Pons (tissue), 1 donor: ENCODE data around the gene PIK3C2A.
"Not testable (repeated sequence)": the region's sequence is repeated elsewhere in the genome, so short reads cannot be mapped to it uniquely, and the experiment has no call there.

Experiments used
- DNase-seq: peaks from one replicate; pipeline ENCODE4 v3.0.0-alpha.2; 2016; ENCODE audit warnings: low spot score

Gene PIK3C2A

GRCh38 chr11:17207317-17208256 lies at the start of gene PIK3C2A:
Gene PIK3C2A (minus strand): TSS chr11:17207986. CDS start chr11:17169741, 38,245 bp downstream.
- DNase-seq: peak; percentile 93

- no peak for DNase-seq
These were observed 49.4 kb upstream of the PIK3C2A start for GRCh38 chr11:17257196-17257595.

GRCh38 chr11:17256512-17256911 lies 48.7 kb upstream of the PIK3C2A start:
- no peak for DNase-seq

- DNase-seq: no peak
These were observed 44.9 kb upstream of the PIK3C2A start for GRCh38 chr11:17252704-17253103.

GRCh38 chr11:17250561-17251350 lies 43.0 kb upstream of the PIK3C2A start:
- no peak for DNase-seq

GRCh38 chr11:17244046-17244445 lies 36.3 kb upstream of the PIK3C2A start:
- no peak for DNase-seq

- DNase-seq: not testable (repeated sequence)
These were observed 35.2 kb upstream of the PIK3C2A start for GRCh38 chr11:17242954-17243353.

- DNase-seq: no peak
These were observed 33.0 kb upstream of the PIK3C2A start for GRCh38 chr11:17240780-17241179.

- not testable (repeated sequence) for DNase-seq
These were observed 32.1 kb upstream of the PIK3C2A start for GRCh38 chr11:17239927-17240326.

GRCh38 chr11:17238377-17238776 lies 30.6 kb upstream of the PIK3C2A start:
- DNase-seq: no peak

GRCh38 chr11:17233101-17233500 lies 25.3 kb upstream of the PIK3C2A start:
- no peak for DNase-seq

- no peak for DNase-seq
These were observed 23.4 kb upstream of the PIK3C2A start for GRCh38 chr11:17230867-17231851.

GRCh38 chr11:17229481-17230152 lies 21.8 kb upstream of the PIK3C2A start:
- no peak for DNase-seq

- DNase-seq: not testable (repeated sequence)
These were observed 20.6 kb upstream of the PIK3C2A start for GRCh38 chr11:17228186-17228925.

- DNase-seq: no peak
These were observed 16.9 kb upstream of the PIK3C2A start for GRCh38 chr11:17224727-17225126.

GRCh38 chr11:17221968-17222367 lies 14.2 kb upstream of the PIK3C2A start:
- DNase-seq: no peak

- no peak for DNase-seq
These were observed 11.2 kb upstream of the PIK3C2A start for GRCh38 chr11:17219016-17219415.

GRCh38 chr11:17218403-17218802 lies 10.6 kb upstream of the PIK3C2A start:
- no peak for DNase-seq

- no peak for DNase-seq
These were observed 9.6 kb upstream of the PIK3C2A start for GRCh38 chr11:17217401-17217800.

GRCh38 chr11:17214338-17214737 lies 6.6 kb upstream of the PIK3C2A start:
- DNase-seq: no peak
